GM18951 (cell line): ENCODE results near the gene NRCAM.

Experiments used
- POLR2A ChIP-seq: IDR thresholded peaks from 4 replicates; pipeline ENCODE4 v1.6.1; 2011; ENCODE audit warnings: mild to moderate bottlenecking; ENCODE audit not compliant: insufficient read length, insufficient read depth; ENCODE audit errors: extremely low read depth
- in situ Hi-C: fragments of 300-500 bp; cut with MboI; formaldehyde crosslinking; loops from one replicate; pipeline ENCODE4 v1.12.0; 2022; ENCODE audit warnings: low sequenced_read_pairs, mixed read lengths, inconsistent platforms; ENCODE audit not compliant: unreplicated experiment

Gene NRCAM

DNA sequence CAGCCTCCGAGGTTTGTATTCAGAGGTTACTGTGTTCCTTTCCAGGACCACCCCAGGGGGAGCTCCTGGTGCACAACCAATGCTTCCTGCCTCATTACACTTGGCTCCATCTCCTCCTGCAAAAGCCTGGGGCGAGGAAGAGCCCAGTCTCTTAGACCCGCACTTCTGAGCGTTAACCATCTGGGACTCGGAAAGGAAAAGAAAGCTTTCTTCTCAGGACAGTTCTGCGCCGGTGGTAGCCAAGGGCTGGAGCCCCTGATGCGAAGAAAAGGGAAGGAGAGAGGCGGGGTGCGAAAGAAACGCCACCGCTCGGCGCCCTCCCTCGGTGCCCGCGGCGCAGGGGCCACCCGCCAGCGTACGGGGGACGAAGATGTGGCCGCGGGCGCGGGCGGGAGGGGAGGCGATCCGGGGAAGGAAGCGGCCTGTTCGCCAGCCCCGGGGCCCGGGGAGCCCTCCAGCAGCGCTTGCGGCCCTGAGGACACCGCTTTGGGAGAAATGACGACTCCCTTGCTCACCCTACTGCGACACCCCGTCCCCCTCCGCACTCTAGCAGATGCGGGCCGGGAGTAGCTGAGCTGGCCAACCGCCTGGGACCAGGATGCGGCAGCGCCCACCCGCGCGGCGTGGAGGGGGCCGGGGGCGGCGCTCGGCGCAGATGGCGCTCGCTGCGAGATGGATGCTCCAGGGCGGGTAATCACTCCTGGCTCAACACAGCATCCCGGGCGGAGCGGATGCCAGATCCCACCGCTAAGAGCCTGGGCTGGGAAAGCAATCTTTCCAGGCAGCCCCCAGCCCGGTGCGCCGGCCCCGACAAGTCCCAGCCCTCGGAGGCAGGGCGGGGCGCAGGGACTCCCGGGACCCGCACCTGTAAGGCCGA lies 1.3 kb downstream of the NRCAM start:
- TF ChIP-seq POLR2A: no peak
- in situ Hi-C loops: no loop called here

- in situ Hi-C loops: no loop called here
- TF ChIP-seq POLR2A: no peak
Measured at GRCh38 chr7:108454317-108454673, 1.9 kb downstream of the NRCAM start.

DNA sequence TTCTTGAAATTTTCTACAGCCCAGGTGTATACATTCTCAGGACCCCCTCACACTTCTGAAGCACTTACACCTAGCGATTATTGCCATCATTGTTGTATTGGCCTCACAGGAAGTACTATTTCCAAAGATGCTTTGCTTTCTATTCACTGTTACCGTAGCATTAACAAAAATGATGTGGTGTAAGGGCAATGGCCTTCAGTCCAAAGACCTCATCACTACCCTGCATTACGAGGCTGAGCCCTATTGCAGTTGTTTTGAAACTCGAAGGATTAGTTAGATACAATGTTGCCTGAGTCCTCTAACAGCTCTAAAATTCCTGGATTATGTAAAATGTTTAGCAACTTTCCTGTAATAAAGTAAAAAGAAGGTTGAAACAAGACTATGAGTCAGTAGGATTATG lies 2.9 kb downstream of the NRCAM start:
- in situ Hi-C loops: no loop called here
- TF ChIP-seq POLR2A: no peak

DNA sequence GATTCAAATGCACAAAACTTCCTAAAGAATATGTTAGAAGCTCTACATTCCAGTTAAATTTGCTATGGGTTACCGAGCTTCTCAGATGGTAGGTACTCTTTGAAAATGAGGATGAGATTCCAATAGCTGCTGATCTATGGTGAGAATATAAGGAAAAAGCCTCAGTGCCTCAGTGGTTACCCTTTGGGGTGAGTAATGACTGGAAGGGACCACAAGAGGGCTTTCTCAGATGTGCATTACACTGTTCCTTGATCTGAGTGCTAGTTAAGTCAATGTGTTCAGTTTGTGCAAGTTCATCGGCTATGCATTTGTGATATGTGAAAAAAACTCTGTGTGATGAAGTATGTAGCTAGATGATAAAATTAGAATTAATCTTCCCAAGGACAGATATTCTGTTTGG lies 3.5 kb downstream of the NRCAM start:
- TF ChIP-seq POLR2A: no peak
- in situ Hi-C loops: no loop called here

DNA sequence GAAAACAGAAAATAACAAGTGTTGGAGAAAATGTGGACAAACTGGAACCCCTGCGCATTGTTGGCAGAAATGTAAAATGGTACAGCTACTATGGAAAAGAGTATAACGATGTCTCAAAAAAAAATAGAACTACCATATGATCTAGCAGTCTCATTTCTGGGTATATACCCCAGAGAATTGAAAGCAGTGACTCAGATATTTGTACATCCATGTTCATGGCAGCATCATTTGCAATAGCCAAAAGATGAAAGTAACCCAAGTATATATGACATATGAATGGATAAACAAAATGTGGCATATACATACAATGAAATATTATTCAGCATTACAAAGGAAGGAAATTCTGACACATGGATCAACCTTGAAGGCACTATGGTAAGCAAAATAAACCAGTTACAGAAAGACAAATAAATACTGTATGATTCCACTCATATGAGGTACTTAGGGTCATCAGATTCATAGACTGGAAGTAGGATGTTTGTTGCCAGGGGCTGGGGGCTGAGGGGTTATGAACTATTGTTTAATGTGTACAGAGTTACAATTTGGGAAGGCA lies 4.9 kb downstream of the NRCAM start:
- no peak for TF ChIP-seq POLR2A
- in situ Hi-C loops: no loop called here

- in situ Hi-C loops: no loop called here
Measured at GRCh38 chr7:108450160-108450559, 6.1 kb downstream of the NRCAM start.

DNA sequence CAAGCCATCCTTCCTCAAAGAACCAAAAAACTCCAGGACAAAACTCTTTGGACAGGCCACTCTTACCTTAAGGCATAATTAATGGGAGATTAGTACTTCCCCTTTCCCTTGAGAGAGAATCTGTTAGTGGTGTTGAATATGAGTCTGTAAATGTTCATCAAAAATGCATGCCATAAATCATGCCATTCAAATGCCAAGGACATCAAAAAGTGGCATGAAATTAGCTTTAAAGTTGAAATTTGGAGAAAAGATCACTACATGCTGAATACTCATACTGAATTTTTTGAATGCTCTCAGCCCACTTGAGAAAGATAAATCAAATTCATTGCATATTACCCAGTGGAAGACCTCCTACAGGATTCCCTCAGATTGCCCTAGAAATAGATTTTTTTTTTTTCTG lies 6.7 kb downstream of the NRCAM start:
- no peak for TF ChIP-seq POLR2A
- in situ Hi-C loops: no loop called here

More at GRCh38 chr7:108450160-108450559, 6.1 kb downstream of the NRCAM start:
- TF ChIP-seq POLR2A: no peak

DNA sequence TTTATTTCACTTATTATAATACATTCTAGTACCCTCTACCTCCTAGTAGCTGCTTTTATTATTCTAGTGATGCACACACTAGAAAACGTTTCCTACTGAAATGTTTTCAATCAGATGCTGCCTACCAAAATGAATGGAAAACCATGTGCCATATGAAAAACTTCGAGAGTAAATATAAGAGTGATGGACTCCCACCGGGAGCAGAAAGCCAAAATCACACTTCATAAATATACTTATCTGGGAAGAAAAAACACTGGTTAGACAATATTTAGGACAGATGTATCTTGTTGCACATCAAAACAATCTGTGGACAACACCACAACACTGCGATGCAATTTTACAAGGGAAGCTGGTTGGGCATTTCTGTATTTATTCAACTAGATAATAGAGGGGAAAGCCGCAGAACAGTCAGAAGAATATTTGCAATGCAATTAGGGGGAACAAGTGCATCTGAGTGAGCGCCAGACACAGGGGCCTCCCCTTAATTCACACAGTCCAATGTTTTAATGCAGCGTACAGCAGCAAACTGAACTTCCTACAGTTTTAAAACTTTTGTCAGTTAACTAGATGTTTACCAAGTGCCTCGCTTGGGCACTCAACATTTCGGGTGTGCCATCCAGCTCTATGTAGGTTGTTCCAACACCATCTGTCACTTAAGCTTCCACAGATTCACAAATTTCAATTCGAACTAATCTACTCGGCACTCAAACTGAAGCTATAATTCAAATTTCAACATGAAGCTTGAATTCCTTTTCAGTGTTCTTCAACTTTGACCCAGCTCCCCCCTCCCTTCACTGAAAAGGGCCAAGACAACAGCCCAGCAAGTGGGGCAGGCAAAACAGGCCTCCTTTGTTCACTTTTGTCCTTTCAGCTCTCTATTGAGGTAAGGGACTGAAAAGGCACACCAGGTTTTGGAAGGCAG lies 7.4 kb downstream of the NRCAM start:
- no peak for TF ChIP-seq POLR2A
- in situ Hi-C loops: no loop called here

DNA sequence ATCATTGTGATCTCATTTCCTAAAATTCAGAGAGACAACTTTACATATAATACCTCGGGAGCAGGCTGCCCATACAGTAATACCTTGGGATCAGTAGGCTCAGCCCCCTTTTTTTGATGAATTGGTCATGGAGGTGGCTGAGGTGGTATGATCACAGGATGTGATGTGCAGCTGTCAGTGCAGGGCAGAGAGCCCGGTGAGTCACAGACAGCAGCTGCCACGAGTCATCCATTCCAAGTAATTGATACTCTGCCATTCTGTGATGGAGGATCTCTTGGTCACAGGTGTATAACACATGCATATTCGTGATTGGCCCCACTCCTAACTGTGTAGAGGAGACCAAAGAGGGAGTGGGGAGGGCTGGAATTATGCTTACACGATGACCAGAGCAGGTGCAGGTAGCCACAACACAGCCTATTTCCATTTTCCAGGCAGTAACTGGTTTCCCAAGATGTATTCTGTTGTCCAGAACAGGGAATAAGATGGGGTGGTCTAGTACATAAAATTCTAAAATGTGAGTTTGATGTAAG lies 14.1 kb downstream of the NRCAM start:
- in situ Hi-C loops: no loop called here
- no peak for TF ChIP-seq POLR2A

DNA sequence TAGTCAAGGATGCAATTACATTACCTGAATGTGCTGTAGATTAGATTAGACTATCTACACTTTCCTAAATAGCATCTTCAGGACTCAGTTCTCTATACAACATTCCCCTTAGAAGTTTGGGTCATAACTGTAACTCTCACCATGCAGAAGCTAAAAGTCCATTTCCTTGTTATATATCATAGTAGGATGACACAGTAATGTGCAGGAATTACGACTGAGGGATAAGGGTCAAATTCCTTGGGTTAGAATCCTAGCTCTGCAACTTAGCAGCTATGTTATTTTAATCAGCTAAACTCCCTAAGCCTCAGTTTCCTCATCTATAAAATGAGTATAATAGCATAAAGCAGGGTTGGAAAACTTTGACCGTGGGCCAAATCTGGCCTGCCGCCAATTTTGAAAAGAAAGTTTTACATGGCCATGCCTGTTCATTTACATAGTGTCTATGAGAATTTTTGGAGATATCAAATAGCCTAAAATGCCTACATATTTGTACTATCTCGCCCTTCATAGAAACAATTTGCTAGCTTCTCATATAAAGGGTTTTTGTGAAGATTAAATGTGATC lies 14.8 kb downstream of the NRCAM start:
- in situ Hi-C loops: no loop called here
- TF ChIP-seq POLR2A: no peak

DNA sequence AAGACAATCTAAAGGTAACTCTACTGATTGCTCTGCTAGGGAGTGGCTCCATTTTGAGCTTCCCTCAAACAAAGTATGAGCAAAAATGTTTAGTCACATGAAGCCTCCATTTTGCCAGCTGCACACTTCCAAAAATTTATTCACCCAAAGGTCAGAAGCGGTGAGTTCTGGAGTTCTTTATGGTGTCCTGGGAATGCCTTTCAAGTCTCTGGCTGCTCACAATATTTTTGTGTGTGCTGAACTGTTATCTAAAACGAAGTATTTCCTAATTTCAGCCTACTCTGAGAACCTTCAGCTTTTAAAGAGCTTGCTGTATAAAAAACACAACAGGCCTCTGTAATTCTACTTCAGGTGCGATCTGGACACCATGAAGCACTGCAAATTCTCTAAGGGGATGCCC lies 15.6 kb downstream of the NRCAM start:
- TF ChIP-seq POLR2A: no peak
- in situ Hi-C loops: no loop called here

DNA sequence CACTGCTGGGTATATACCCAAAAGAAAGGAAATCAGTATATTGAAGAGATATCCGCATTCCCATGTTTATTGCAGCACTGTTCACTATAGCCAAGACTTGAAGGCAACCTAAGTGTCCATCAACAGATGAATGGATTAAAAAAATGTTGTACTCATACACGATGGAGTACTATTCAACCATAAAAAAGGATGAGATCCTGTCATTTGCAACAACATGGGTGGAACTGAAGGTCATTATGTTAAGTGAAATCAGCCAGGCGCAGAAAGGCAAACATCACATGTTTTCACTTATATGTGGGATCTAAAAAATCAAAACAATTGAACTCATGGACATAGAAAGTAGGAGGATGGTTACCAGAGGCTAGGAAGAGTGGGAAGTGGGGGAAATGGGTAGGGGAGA lies 19.3 kb downstream of the NRCAM start:
- in situ Hi-C loops: no loop called here
- TF ChIP-seq POLR2A: no peak

- TF ChIP-seq POLR2A: no peak
- in situ Hi-C loops: no loop called here
Measured at GRCh38 chr7:108434010-108434409, 22.2 kb downstream of the NRCAM start.
